DMS53 treated with DMSO at 0.1 percent for 48 hours (cell line): ENCODE measurements around the gene CNPY2.

Experiments
- DNase-seq: peaks from one replicate; lab custom pipeline; 2025; ENCODE audit not compliant: unreplicated experiment; lab: John Stamatoyannopoulos, UW

Gene CNPY2

GRCh38 chr12:56260921-56261320 is 54.9 kb downstream of the CNPY2 start:
- no peak for DNase-seq

- DNase-seq, result no peak
Observed at GRCh38 chr12:56260380-56260779, 55.4 kb downstream of the CNPY2 start.
